Heart left ventricle (tissue), 16 donors: ENCODE data around the gene GAN. TPM values are rescaled to one million over a fixed set of nuclear protein-coding genes. Genes with fewer than 3 reads are reported as not detected.

Source experiments
- ATAC-seq, 4 donors: fragments of 200-7000 bp; cut with Tn5 transposase; one replicate each; pipeline ENCODE4 v1.9.1; 2020 to 2022; ENCODE audit warnings: moderate library complexity in 4 of 4, mild to moderate bottlenecking in 3 of 4, moderate number of reproducible peaks in 1 of 4
- DNase-seq, 5 donors: peaks; one replicate each; pipeline ENCODE4 v3.0.0-alpha.2; 2020
- H3K27ac ChIP-seq, 12 donors: fragments of 200-600 bp; sonication (generic) in 4 of 12; one replicate each; pipeline versions ENCODE4 v1.5.0 to v1.8.0; 2016 to 2022; ENCODE audit warnings: mild to moderate bottlenecking in 2 of 12
- H3K27me3 ChIP-seq, 9 donors: fragments of 200-600 bp; sonication (generic) in 2 of 9; one replicate each; pipeline versions ENCODE4 v1.5.1 to v1.8.0; 2016 to 2022; ENCODE audit warnings: mild to moderate bottlenecking in 3 of 9
- H3K36me3 ChIP-seq, 9 donors: fragments of 200-600 bp; sonication (generic) in 2 of 9; one replicate each; pipeline versions ENCODE4 v1.5.0 to v1.8.0; 2018 to 2022; ENCODE audit warnings: mild to moderate bottlenecking in 2 of 9
- H3K4me1 ChIP-seq, 12 donors: fragments of 200-600 bp; sonication (generic) in 4 of 12; one replicate each; pipeline versions ENCODE4 v1.5.0 to v1.8.0; 2016 to 2022; ENCODE audit warnings: mild to moderate bottlenecking in 3 of 12
- H3K4me3 ChIP-seq, 12 donors: fragments of 200-600 bp; sonication (generic) in 4 of 12; one replicate each; pipeline versions ENCODE4 v1.5.0 to v1.8.0; 2017 to 2022; ENCODE audit warnings: mild to moderate bottlenecking in 9 of 12, moderate library complexity in 4 of 12
- H3K9me3 ChIP-seq, 12 donors: fragments of 200-600 bp; sonication (generic) in 4 of 12; one replicate each; pipeline versions ENCODE4 v1.5.0 to v1.8.0; 2016 to 2022; ENCODE audit warnings: mild to moderate bottlenecking in 1 of 12
- CTCF ChIP-seq, 12 donors: fragments of 200-600 bp; sonication (generic) in 4 of 12; IDR thresholded peaks; one replicate each; pipeline versions ENCODE4 v1.5.0 to v1.8.0; 2018 to 2022; ENCODE audit warnings: antibody characterized with exemption in 12 of 12, mild to moderate bottlenecking in 5 of 12
- POLR2A ChIP-seq, 2 donors: fragments of 450-650 bp; IDR thresholded peaks; one replicate each; pipeline ENCODE4 v1.6.1; 2017; ENCODE audit warnings: antibody characterized with exemption in 2 of 2, mild to moderate bottlenecking in 2 of 2, moderate library complexity in 2 of 2
- WGBS, 4 donors: extraction: QIAGEN DNeasy Blood & Tissue Kit in 2 of 4; methylation state at CpG; one replicate each; pipeline versions ENCODE4 v1.1.5 to v1.1.7; 2013 to 2018; 5-methylcytosine and 5-hydroxymethylcytosine counted together
- intact Hi-C, 10 donors: fragments of 100-400 bp; cut with DNase I; formaldehyde crosslinking; loops; one replicate each; pipeline versions ENCODE4 v1.11.1 to v1.14.2; 2022
- polyA plus RNA-seq, 2 donors: library from polyadenylated mRNA; stranded (reverse); fragments of 200-250 nt; gene quantifications; one replicate each; pipeline ENCODE4 v1.2.3, GENCODE V29; 2013
- total RNA-seq, 9 donors: library from RNA; depleted of rRNA in 2 of 9; stranded (reverse); fragments of >200 nt in 2 of 9; fragmentation: NEBNext Ultra II Directional in 3 of 9; extraction: Animal tissue kit (Norgen Biotek cat#: 25700) in 3 of 9; gene quantifications; one replicate each; pipeline versions ENCODE4 v1.1.0 to v1.2.4, GENCODE V29; 2016 to 2023
- donor health status: ischemic (EF 13 %, LVEDD 7.1; RV severe dilation, severe dysfunction).
- donor health status: healthy with polysubstance abuse.
- donor health status: DM: no; HTN: yes; CAD: no.
- donor health status: DM: no; HTN: no; CAD: no.
- donor health status: ischemic (EF 25% LVEDD 6.9; RV normal size, moderate dysfunction).
- donor health status: ischemic (EF 25% LVEDD 5.7; RV mildly dilated, moderate dysfunction).
- donor health status: healthy.
- donor health status: DM: yes; HTN: yes; CAD: no.
- donor health status: ischemic (EF 35%, LVEDD 5.7; RV mildly dilated, moderate dysfunction).
- donor health status: nonischemic (EF 11% LVEDD 7.7; RV severe dilation, severe dysfunction).
- donor health status: DM: yes; HTN: yes; CAD: no.
- donor health status: PGD.
- donor health status: ischemic (EF 29% LVEDD 5.4; RV normal size, mild dysfunction).
- donor health status: nonischemic (EF 23%, LVEDD 6.1; RV moderate dilation, normal function).

Gene GAN
- total and polyA plus RNA-seq, 11 donors = 1.6 to 17.7 (median 11.5) TPM

GRCh38 chr16:81416749-81417148 is 102.0 kb downstream of the GAN start:
- Histone ChIP-seq H3K4me1 (no peaks in the 10 kb centered on the region), H3K27ac (no peak overlapping the region), H3K4me3 (no peak overlapping the region), H3K27me3 (no peaks in the 10 kb centered on the region), H3K36me3 (no peaks in the 10 kb centered on the region), H3K9me3 (peaks cover 0 to 2% (median 0%) of the 10 kb centered on the region in 12 donors)
- DNase-seq (no peak), ATAC-seq (no peak)
- WGBS, 4 donors = 89 to 94% (median 92%) methylated on average over 7 to 8 of the region's 8 CpGs
- TF ChIP-seq CTCF (IDR thresholded peaks at IDR 0.05) (no peak), POLR2A (IDR thresholded peaks at IDR 0.05) (no peak)
- intact Hi-C loops = no loop called here

GRCh38 chr16:81417210-81417609 is 102.4 kb downstream of the GAN start:
- 89 to 92% (median 90%) methylated on average over 4 to 5 of the region's 5 CpGs for WGBS, 4 donors
- peaks cover 0 to 6% (median 0%) of the 10 kb centered on the region in 12 donors for H3K9me3 ChIP-seq
- intact Hi-C loops = no loop called here
- H3K27ac ChIP-seq = no peak overlapping the region
- H3K4me1 ChIP-seq = no peaks in the 10 kb centered on the region
- no peak for DNase-seq
- TF ChIP-seq POLR2A (IDR thresholded peaks at IDR 0.05) (no peak), CTCF (IDR thresholded peaks at IDR 0.05) (no peak)
- H3K36me3 ChIP-seq = no peaks in the 10 kb centered on the region
- H3K27me3 ChIP-seq = no peaks in the 10 kb centered on the region
- no peak for ATAC-seq
- H3K4me3 ChIP-seq = no peak overlapping the region

- Histone ChIP-seq H3K4me3 (no peak overlapping the region), H3K27me3 (no peaks in the 10 kb centered on the region), H3K36me3 (no peaks in the 10 kb centered on the region), H3K4me1 (peaks cover 0 to 8% (median 0%) of the 10 kb centered on the region in 12 donors), H3K27ac (no peak overlapping the region), H3K9me3 (peaks cover 0 to 8% (median 0%) of the 10 kb centered on the region in 12 donors)
- no peak for ATAC-seq
- intact Hi-C loops = no loop called here
- TF ChIP-seq CTCF (IDR thresholded peaks at IDR 0.05) = no peak
- no peak for DNase-seq
- WGBS, 4 donors = 94 to 97% (median 95%) methylated on average over 9 of the region's 9 CpGs
These were observed 105.0 kb downstream of the GAN start for GRCh38 chr16:81419806-81420205.

- Histone ChIP-seq H3K36me3 (no peaks in the 10 kb centered on the region), H3K4me3 (no peak overlapping the region), H3K27ac (no peak overlapping the region), H3K27me3 (no peaks in the 10 kb centered on the region), H3K4me1 (peaks cover 0 to 13% (median 0%) of the 10 kb centered on the region in 12 donors), H3K9me3 (peaks cover 0 to 8% (median 0%) of the 10 kb centered on the region in 12 donors)
- intact Hi-C loops = no loop called here
- WGBS, 4 donors = 86 to 96% (median 89%) methylated on average over 2 of the region's 2 CpGs
- no peak for ATAC-seq
- no peak for DNase-seq
- no peak for TF ChIP-seq CTCF (IDR thresholded peaks at IDR 0.05)
- TF ChIP-seq POLR2A (IDR thresholded peaks at IDR 0.05) = no peak
These were observed 106.4 kb downstream of the GAN start for GRCh38 chr16:81421126-81421525.
